ENCODE data around the gene EMILIN3.

DNA sequence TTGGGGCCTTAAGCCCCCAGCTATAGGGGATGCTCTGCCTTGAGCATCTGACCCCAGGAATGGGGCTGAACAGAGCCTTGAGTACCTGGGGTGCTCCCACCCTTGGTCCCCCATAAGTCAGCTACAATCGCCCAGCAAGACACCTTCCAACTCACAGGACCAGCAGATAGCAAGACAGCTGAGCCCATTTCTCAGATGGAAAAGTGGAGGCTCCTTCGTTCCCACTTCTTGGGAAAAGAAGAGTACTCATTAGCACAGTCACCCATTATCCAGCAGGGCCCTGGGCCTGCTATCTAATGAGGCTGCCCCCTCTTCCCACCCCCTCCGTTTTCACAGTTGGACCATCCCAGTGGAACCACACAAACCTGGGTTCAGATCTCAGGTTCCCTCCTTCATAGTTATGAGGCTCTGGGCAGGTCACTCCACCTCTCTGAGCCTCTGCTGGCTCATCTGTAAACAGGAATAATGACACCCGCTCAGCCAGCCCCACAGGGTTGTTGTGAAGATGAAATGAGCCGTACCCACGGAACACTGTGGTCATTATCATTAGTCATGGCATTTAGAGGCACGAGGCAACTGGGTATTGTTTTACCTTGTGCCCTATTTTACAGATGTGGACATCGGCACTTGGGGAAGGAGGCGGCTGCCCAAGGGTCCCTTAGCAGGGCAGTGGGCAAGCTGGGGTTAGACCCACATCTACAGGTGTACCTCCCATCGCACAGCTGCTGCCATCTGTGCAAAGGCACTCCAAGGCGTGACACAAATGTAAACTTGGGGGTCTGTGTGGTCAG lies 21.5 kb downstream of the EMILIN3 start:
- TF ChIP-seq ZFP3 (CRISPR knock-in tag; IDR thresholded peaks at IDR 0.05), result no peak
- no peak for TF ChIP-seq ISL1 (CRISPR knock-in tag; IDR thresholded peaks at IDR 0.05)
- TF ChIP-seq OSR1 (CRISPR knock-in tag; IDR thresholded peaks at IDR 0.05), result no peak
- TF ChIP-seq ZC3H10 (CRISPR knock-in tag; IDR thresholded peaks at IDR 0.05), result no peak
- no peak for TF ChIP-seq BACH2 (CRISPR knock-in tag; IDR thresholded peaks at IDR 0.05; ENCODE audit: borderline replicate concordance)
- TF ChIP-seq ZNF565 (CRISPR knock-in tag; conservative IDR thresholded peaks at IDR 0.05; ENCODE audit: low read depth), result no peak
- TF ChIP-seq, protein P1, sequence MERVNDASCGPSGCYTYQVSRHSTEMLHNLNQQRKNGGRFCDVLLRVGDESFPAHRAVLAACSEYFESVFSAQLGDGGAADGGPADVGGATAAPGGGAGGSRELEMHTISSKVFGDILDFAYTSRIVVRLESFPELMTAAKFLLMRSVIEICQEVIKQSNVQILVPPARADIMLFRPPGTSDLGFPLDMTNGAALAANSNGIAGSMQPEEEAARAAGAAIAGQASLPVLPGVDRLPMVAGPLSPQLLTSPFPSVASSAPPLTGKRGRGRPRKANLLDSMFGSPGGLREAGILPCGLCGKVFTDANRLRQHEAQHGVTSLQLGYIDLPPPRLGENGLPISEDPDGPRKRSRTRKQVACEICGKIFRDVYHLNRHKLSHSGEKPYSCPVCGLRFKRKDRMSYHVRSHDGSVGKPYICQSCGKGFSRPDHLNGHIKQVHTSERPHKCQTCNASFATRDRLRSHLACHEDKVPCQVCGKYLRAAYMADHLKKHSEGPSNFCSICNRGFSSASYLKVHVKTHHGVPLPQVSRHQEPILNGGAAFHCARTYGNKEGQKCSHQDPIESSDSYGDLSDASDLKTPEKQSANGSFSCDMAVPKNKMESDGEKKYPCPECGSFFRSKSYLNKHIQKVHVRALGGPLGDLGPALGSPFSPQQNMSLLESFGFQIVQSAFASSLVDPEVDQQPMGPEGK (CRISPR knock-in tag; IDR thresholded peaks at IDR 0.05; ENCODE audit: borderline replicate concordance), result no peak
- TF ChIP-seq TOX (CRISPR knock-in tag; IDR thresholded peaks at IDR 0.05; ENCODE audit: borderline replicate concordance), result no peak
- no peak for TF ChIP-seq ZFP30 (CRISPR knock-in tag; IDR thresholded peaks at IDR 0.05)
- TF ChIP-seq, protein P2, sequence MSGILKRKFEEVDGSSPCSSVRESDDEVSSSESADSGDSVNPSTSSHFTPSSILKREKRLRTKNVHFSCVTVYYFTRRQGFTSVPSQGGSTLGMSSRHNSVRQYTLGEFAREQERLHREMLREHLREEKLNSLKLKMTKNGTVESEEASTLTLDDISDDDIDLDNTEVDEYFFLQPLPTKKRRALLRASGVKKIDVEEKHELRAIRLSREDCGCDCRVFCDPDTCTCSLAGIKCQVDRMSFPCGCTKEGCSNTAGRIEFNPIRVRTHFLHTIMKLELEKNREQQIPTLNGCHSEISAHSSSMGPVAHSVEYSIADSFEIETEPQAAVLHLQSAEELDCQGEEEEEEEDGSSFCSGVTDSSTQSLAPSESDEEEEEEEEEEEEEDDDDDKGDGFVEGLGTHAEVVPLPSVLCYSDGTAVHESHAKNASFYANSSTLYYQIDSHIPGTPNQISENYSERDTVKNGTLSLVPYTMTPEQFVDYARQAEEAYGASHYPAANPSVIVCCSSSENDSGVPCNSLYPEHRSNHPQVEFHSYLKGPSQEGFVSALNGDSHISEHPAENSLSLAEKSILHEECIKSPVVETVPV (CRISPR knock-in tag; IDR thresholded peaks at IDR 0.05), result no peak
- no peak for TF ChIP-seq TCF4 (CRISPR knock-in tag; IDR thresholded peaks at IDR 0.05; ENCODE audit: borderline replicate concordance)
- TF ChIP-seq, protein P3, sequence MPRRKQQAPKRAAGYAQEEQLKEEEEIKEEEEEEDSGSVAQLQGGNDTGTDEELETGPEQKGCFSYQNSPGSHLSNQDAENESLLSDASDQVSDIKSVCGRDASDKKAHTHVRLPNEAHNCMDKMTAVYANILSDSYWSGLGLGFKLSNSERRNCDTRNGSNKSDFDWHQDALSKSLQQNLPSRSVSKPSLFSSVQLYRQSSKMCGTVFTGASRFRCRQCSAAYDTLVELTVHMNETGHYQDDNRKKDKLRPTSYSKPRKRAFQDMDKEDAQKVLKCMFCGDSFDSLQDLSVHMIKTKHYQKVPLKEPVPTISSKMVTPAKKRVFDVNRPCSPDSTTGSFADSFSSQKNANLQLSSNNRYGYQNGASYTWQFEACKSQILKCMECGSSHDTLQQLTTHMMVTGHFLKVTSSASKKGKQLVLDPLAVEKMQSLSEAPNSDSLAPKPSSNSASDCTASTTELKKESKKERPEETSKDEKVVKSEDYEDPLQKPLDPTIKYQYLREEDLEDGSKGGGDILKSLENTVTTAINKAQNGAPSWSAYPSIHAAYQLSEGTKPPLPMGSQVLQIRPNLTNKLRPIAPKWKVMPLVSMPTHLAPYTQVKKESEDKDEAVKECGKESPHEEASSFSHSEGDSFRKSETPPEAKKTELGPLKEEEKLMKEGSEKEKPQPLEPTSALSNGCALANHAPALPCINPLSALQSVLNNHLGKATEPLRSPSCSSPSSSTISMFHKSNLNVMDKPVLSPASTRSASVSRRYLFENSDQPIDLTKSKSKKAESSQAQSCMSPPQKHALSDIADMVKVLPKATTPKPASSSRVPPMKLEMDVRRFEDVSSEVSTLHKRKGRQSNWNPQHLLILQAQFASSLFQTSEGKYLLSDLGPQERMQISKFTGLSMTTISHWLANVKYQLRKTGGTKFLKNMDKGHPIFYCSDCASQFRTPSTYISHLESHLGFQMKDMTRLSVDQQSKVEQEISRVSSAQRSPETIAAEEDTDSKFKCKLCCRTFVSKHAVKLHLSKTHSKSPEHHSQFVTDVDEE (CRISPR knock-in tag; IDR thresholded peaks at IDR 0.05), result no peak
